Activated CD4-positive, CD25-positive, alpha-beta regulatory T cell (primary cell): ENCODE data around the gene ADGRV1.
"Not testable (repeated sequence)": the region's sequence is repeated elsewhere in the genome, so short reads cannot be mapped to it uniquely, and the experiment has no call there.

Experiments used
- DNase-seq, 4 experiments: peaks; one replicate each; lab custom pipeline; 2025; lab: John Stamatoyannopoulos, UW

Gene ADGRV1

DNA sequence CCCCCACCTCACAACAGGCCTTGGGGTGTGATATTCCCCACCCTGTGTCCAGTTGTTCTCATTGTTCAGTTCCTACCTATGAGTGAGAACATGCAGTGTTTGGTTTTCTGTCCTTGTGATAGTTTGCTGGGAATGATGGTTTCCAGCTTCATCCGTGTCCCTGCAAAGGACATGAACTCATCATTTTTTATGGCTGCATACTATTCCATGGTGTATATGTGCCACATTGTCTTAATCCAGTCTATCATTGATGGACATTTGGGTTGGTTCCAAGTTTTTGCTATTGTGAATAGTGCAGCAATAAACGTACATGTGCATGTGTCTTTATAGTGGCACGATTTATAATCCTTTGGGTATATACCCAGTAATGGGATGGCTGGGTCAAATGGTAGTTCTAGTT, 41.7 kb downstream of the ADGRV1 start:
- not testable (repeated sequence) for DNase-seq

- DNase-seq, result no peak
Measured at GRCh38 chr5:90601468-90601867, 42.9 kb downstream of the ADGRV1 start.

- no peak for DNase-seq
Measured at GRCh38 chr5:90602681-90603080, 44.1 kb downstream of the ADGRV1 start.

DNA sequence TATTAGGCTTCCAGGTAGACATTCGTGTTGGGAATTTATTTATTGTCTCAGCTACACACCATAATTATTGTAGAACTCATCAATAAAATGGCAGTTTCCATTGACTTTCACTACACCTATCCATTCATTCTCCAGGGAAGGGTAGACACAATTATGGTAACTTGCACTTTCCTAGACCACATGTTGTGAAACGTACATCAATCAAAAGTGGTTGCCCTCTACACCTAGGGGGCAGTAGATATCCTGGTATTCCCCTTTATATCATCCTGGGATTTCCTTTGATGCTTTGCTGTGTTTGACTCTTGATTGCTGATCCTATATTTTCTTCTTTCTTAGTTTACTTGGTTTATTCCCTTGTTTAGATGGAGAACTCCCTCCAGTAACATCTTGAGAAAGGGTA, 47.9 kb downstream of the ADGRV1 start:
- DNase-seq, result no peak

DNA sequence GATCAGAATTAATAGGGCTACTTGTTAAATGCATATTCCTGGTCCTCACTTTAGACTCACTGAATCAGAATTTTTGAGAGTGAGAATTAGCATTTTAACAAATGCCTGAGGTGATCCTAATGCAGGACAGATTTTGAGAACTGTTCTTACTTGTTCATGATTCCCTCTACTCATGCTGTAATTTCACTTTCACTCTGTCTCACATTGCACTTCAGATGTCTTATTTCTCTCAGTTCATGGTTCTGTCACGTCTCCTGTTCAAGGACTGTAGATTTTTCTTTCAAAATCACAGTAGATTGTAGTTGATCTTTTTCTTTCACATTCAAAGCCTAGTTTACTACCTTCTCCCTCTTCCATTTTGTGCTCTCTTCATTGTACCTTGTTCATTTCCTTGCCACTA, 54.3 kb downstream of the ADGRV1 start:
- no peak for DNase-seq

GRCh38 chr5:90613459-90613858, 54.9 kb downstream of the ADGRV1 start:
- no peak for DNase-seq

- no peak for DNase-seq
Measured at GRCh38 chr5:90613918-90614504, 55.4 kb downstream of the ADGRV1 start.

GRCh38 chr5:90615355-90615754, 56.8 kb downstream of the ADGRV1 start:
- DNase-seq, result no peak

- DNase-seq, result no peak
Measured at GRCh38 chr5:90618071-90618470, 59.5 kb downstream of the ADGRV1 start.

GRCh38 chr5:90619762-90620161, 61.2 kb downstream of the ADGRV1 start:
- not testable (repeated sequence) for DNase-seq

DNA sequence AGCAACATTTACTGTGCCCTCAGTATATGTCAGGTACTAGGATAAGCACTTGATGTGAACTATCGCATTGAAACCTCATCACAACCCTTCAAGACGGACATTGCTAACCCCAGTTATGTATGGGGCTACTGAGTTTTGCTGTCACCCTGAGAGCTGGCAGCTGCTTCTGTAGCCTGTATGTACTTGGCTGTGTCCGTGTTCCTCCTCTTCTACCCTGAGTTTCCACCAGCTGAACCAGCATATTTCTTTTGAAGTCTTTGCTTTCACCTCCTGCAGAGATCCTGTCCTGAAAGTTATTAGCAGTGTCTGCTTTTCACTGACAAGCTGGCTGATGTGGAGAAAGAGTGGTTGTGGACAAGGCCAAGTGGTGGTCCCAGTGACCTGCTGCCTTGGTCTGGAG, 63.3 kb downstream of the ADGRV1 start:
- DNase-seq, result no peak

GRCh38 chr5:90626493-90626892, 67.9 kb downstream of the ADGRV1 start:
- no peak for DNase-seq

- DNase-seq, result no peak
Measured at GRCh38 chr5:90628492-90628891, 69.9 kb downstream of the ADGRV1 start.

GRCh38 chr5:90632791-90633190, 74.2 kb downstream of the ADGRV1 start:
- DNase-seq, result no peak

DNA sequence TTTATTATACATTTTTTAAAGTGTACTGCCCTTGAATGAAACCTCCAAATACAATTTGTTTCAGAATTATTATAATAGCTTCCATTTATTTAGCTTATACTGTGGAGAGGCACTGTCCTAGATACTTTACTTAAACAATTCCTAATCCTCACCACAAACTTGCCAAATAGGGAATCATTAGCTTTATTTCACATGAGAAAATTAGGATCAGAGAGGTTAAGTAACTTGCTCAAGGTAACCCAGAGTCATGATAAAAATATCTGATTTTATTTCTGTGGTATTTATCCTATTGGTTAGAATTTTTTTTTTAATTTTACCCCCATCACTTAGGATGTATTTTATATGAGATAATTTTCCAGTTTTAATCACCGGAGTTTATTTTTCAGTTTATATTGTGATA, 78.4 kb downstream of the ADGRV1 start:
- DNase-seq, result no peak

DNA sequence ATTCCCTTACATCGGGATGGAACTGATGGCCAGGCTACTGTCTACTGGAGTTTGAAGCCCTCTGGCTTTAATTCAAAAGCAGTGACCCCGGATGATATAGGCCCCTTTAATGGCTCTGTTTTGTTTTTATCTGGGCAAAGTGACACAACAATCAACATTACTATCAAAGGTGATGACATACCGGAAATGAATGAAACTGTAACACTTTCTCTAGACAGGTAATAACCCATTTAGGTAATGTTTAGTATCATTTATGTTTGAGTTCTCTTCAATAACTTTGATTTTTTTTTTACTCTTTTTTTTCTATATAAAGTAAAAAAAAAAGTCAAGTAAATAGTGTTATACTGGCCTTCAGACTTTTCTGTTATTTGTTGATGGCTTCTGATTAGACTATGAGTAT, 79.1 kb downstream of the ADGRV1 start:
- no peak for DNase-seq

DNA sequence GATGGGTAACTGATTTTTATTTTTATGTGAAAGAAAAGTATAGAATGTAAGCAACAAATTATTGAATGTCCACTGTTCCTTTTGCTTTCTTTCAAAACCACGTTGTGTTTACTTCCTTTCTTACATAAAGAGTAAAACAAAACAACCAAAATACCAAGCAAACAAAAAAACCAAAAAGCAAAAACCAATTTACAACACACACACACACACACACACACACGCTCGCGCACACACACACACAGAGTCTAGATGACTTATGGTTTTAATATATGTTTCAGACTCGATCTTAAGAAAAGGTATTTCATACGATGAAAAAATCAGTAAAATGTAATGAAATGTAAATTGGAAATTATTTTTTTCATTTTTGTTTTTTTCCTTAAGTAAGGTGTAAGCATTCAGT, 80.3 kb downstream of the ADGRV1 start:
- DNase-seq, result no peak

- no peak for DNase-seq
Measured at GRCh38 chr5:90640484-90641059, 82.0 kb downstream of the ADGRV1 start.

GRCh38 chr5:90641528-90641927, 82.9 kb downstream of the ADGRV1 start:
- no peak for DNase-seq

GRCh38 chr5:90642706-90643229, 84.2 kb downstream of the ADGRV1 start:
- DNase-seq, result no peak

GRCh38 chr5:90644132-90644531, 85.5 kb downstream of the ADGRV1 start:
- DNase-seq, result no peak

GRCh38 chr5:90645024-90645610, 86.5 kb downstream of the ADGRV1 start:
- DNase-seq, result no peak

GRCh38 chr5:90650767-90651166, 92.2 kb downstream of the ADGRV1 start:
- DNase-seq, result no peak

- no peak for DNase-seq
Measured at GRCh38 chr5:90654215-90654614, 95.6 kb downstream of the ADGRV1 start.
